Measurements from ENCODE around the gene FSTL5. TPM values are rescaled to one million over a fixed set of nuclear protein-coding genes. Genes with fewer than 3 reads are reported as not detected.

The FSTL5 gene
- total and polyA plus RNA-seq, 2 of the 13 experiments (the other 11 are each of a cell fraction or from before 2014, with no cell fraction given): 0.03 to 0.07 TPM

GRCh38 chr4:161393602-161394001, 770.2 kb downstream of the FSTL5 start:
- Histone ChIP-seq H2AFZ (ENCODE audit: low read length) (no peak overlapping the region), H3K27me3 (ENCODE audit: control insufficient read depth in 1 of 2, insufficient read depth in 2 of 2, low read length in 2 of 2) (no peaks in the 10 kb centered on the region), H3K27ac (ENCODE audit: extremely low read length, insufficient read depth, low read length) (no peak overlapping the region), H3K9ac (ENCODE audit: insufficient read depth, low read depth, low read length) (no peak overlapping the region), H3K4me2 (ENCODE audit: low read depth, low read length) (no peak overlapping the region), H3K79me2 (ENCODE audit: insufficient read depth, low read length) (no peaks in the 10 kb centered on the region), H3K4me3 (replicated peaks in 1 of 3; ENCODE audit: insufficient read depth in 1 of 3, low read depth in 2 of 3, low read length in 3 of 3) (no peak overlapping the region), H3K36me3 (replicated peaks in 1 of 2; ENCODE audit: control insufficient read depth in 1 of 2, insufficient read depth in 2 of 2, low read length in 2 of 2) (no peaks in the 10 kb centered on the region), H3K9me3 (ENCODE audit: low read length) (no peaks in the 10 kb centered on the region), H4K20me1 (ENCODE audit: insufficient read depth, low read length) (no peaks in the 10 kb centered on the region), H3K4me1 (ENCODE audit: insufficient read depth, low read length) (no peaks in the 10 kb centered on the region)
- CTCF ChIA-PET (ENCODE audit: low intra/inter-chr PET ratio, low total read pairs): no interaction called here
- intact Hi-C loops (cut with micrococcal nuclease; ENCODE audit: unreplicated experiment): no loop called here
- in situ Hi-C loops (cut with HindIII; ENCODE audit: extremely low pct_ligation_motif_present, low pct_unique_long_range_greater_than_20kb): no loop called here
- no peak for DNase-seq (ENCODE audit: low spot score)
- BruUV-seq (replicated peaks): no TSS peak
- no peak for ATAC-seq
- WGBS (ENCODE audit: low lambda C conversion rate): 16% methylated on average over 3 of the region's 3 CpGs
- POLR2A ChIA-PET: no interaction called here
- TF ChIP-seq, protein P1, sequence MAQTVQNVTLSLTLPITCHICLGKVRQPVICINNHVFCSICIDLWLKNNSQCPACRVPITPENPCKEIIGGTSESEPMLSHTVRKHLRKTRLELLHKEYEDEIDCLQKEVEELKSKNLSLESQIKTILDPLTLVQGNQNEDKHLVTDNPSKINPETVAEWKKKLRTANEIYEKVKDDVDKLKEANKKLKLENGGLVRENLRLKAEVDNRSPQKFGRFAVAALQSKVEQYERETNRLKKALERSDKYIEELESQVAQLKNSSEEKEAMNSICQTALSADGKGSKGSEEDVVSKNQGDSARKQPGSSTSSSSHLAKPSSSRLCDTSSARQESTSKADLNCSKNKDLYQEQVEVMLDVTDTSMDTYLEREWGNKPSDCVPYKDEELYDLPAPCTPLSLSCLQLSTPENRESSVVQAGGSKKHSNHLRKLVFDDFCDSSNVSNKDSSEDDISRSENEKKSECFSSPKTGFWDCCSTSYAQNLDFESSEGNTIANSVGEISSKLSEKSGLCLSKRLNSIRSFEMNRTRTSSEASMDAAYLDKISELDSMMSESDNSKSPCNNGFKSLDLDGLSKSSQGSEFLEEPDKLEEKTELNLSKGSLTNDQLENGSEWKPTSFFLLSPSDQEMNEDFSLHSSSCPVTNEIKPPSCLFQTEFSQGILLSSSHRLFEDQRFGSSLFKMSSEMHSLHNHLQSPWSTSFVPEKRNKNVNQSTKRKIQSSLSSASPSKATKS (CRISPR knock-in tag; IDR thresholded peaks at IDR 0.05): no peak
- no peak for TF ChIP-seq ZNF18 (CRISPR knock-in tag; IDR thresholded peaks at IDR 0.05; ENCODE audit: insufficient replicate concordance)
- TF ChIP-seq USF2 (IDR thresholded peaks at IDR 0.05; ENCODE audit: low read depth, low read length): no peak
- no peak for TF ChIP-seq USF2 (CRISPR knock-in tag; IDR thresholded peaks at IDR 0.05; ENCODE audit: borderline replicate concordance)
- no peak for FAIRE-seq
